Duodenal mucosa (tissue), 2 donors: ENCODE data around the gene MLLT6.

Experiments used
- H3K27ac ChIP-seq: one replicate; pipeline ENCODE4 v1.7.0; 2013; ENCODE audit warnings: low read depth, low read length
- H3K27me3 ChIP-seq, 2 donors: one replicate each; pipeline ENCODE4 v1.7.0; 2013; ENCODE audit warnings: low read length in 2 of 2, control low read depth in 1 of 2; ENCODE audit not compliant: insufficient read depth in 2 of 2, control insufficient read depth in 1 of 2
- H3K36me3 ChIP-seq, 2 donors: one replicate each; pipeline ENCODE4 v1.7.0; 2013; ENCODE audit warnings: low read length in 2 of 2, control low read depth in 1 of 2; ENCODE audit not compliant: insufficient read depth in 2 of 2, control insufficient read depth in 1 of 2
- H3K4me1 ChIP-seq, 2 donors: one replicate each; pipeline ENCODE4 v1.7.0; 2013; ENCODE audit warnings: low read length in 2 of 2, control low read depth in 1 of 2; ENCODE audit not compliant: insufficient read depth in 2 of 2, control insufficient read depth in 1 of 2
- H3K4me3 ChIP-seq, 2 donors: one replicate each; pipeline ENCODE4 v1.7.0; 2013; ENCODE audit warnings: low read length in 2 of 2, low read depth in 1 of 2
- H3K9ac ChIP-seq, 2 donors: one replicate each; pipeline ENCODE4 v1.7.0; 2013; ENCODE audit warnings: low read length in 2 of 2, low read depth in 1 of 2
- H3K9me3 ChIP-seq, 2 donors: one replicate each; pipeline ENCODE4 v1.7.0; 2013; ENCODE audit warnings: low read length in 2 of 2, control low read depth in 1 of 2; ENCODE audit not compliant: control insufficient read depth in 1 of 2

MLLT6 gene

DNA sequence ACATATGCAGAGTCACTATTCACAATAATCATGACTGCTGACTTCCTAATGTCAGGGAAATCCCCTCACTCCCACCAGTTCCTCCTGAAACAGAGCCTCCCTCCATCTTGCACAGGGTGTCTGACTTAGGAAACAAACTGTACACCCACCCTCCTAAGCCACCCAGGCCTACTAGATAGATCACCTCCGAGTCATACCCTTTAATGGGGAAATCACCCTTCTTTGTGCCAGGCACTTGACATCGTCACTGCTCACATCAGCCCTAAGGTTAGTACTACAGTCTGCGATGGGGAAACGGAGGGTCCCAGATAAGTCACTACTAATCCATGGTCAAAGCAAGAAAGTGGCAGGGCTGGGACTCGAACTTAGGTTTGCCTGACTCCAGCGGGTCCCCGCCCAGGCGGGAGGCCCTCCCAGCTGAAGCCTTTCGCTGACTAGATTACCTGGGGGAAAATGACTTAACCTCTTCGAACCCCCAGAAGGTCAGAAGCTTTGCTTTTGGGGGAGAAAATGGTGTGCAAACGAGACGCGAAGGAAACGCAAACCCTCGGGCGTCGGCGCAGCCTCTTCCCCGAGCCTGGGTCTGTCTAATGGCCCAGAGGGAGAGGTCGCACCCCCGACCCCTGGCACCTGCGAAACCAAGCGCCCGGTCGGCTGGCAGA is 3.4 kb upstream of the MLLT6 start:
- Histone ChIP-seq H3K4me3 (peak overlapping the region; percentile 70 to 82), H3K9me3 (no peaks in the 10 kb centered on the region), H3K9ac (peak overlapping the region; percentile 61 to 87), H3K27me3 (no peaks in the 10 kb centered on the region), H3K27ac (peak overlapping the region; percentile 74), H3K4me1 (peaks cover 14 to 26% of the 10 kb centered on the region in 2 donors), H3K36me3 (no peaks in the 10 kb centered on the region)

- Histone ChIP-seq H3K4me3 (peak overlapping the region; percentile 78 to 92), H3K36me3 (peaks cover 0 to 5% of the 10 kb centered on the region in 2 donors), H3K27me3 (no peaks in the 10 kb centered on the region), H3K4me1 (peaks cover 21 to 33% of the 10 kb centered on the region in 2 donors), H3K27ac (peak overlapping the region; percentile 95), H3K9me3 (no peaks in the 10 kb centered on the region), H3K9ac (peak overlapping the region; percentile 84 to 94)
Observed at GRCh38 chr17:38702166-38702915, 2.7 kb upstream of the MLLT6 start.

- Histone ChIP-seq H3K9me3 (no peaks in the 10 kb centered on the region), H3K36me3 (peaks cover 5 to 13% of the 10 kb centered on the region in 2 donors), H3K4me3 (peak overlapping the region; percentile 78 to 92), H3K9ac (peak overlapping the region; percentile 84 to 94), H3K27ac (peak overlapping the region; percentile 95), H3K27me3 (no peaks in the 10 kb centered on the region), H3K4me1 (peaks cover 24 to 41% of the 10 kb centered on the region in 2 donors)
Observed at GRCh38 chr17:38702916-38703741, 1.9 kb upstream of the MLLT6 start.

DNA sequence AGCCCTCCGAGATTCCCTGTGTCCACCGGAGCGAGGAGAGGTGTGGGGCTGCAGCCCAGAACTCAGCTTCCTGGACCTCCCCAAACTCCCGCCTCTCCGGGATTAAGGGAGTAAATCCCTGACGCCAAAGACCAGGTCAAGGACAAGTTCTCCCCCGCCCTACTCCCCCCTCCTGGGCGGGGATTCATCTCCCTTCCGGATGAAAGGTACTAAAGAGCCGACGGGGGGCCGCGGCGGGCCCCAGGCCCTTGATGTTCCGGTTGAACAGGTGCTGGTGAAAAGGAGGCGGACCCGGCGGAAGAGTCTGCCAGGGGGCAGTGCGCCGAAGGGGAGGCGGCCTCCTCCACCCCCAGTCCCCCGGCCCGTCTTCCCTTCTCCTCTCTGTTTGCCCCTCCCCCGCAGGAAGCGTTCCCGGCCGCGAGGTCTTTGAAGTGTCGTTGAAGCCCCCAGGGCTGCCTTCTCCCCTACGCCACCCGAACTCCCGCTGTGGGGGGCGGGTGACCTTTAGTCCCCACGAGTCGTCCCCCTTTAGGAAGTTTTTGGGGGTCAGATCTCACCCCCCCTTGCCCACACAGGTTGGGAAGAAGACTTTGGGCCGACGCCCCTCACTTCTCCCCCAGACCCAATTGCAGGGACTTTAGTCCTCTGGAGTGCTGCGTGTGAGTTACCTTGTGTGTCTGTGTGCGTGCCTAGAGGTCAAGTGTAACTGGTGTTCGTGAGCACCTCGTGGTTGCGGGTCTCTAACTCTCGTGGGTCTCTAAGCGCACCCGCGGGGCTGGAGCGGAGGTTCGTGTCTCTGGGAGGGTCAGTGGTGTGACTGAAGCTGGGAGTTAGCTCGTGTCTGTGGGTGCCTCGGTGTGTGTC is 1.1 kb upstream of the MLLT6 start:
- H3K27ac ChIP-seq: peak overlapping the region; percentile 95
- peaks cover 24 to 41% of the 10 kb centered on the region in 2 donors for H3K4me1 ChIP-seq
- peak overlapping the region; percentile 84 to 94 for H3K9ac ChIP-seq
- H3K9me3 ChIP-seq: no peaks in the 10 kb centered on the region
- H3K27me3 ChIP-seq: no peaks in the 10 kb centered on the region
- peaks cover 5 to 20% of the 10 kb centered on the region in 2 donors for H3K36me3 ChIP-seq
- H3K4me3 ChIP-seq: peak overlapping the region; percentile 78 to 92

- Histone ChIP-seq H3K36me3 (peaks cover 17 to 35% of the 10 kb centered on the region in 2 donors), H3K4me1 (peaks cover 31 to 46% of the 10 kb centered on the region in 2 donors), H3K4me3 (peak overlapping the region; percentile 70 to 89), H3K27me3 (no peaks in the 10 kb centered on the region), H3K9me3 (no peaks in the 10 kb centered on the region), H3K9ac (no peak overlapping the region), H3K27ac (peak overlapping the region; percentile 65)
Observed at GRCh38 chr17:38705523-38705802, 390 bp downstream of the MLLT6 start.

DNA sequence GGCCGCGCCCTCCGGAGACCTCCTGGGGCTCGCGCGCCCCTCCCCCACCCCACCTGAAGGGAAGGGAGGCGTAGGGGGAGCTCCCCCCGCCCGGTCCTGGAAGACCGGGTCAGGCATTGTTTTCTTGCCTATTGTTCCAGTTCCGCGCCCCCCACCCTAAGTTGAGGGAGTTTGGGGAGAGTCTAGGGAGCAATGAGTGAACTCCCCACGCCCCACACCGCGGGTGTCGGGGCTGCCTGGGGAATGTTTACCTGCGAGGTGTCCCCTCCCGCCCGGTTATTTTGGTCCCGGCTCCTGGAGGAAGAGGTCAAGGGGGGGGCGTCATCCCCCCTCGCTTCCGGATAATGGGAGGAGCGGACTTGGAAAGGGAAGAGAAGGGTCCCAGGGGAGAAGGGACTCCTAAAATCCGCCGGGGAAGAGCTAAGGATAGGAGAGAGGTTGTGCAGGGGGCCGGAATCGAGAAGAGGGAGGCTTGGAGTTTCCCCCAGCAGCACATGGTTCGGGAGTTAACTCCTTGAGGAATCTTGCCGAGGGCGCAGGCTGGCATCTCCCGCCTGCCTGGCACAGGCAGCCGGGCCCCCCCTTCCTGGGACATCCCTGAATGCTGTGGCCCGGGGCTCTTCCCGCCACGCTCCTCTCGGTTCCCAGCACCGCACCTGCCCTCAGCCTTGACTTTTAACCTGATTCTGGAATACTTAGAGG is 881 bp downstream of the MLLT6 start:
- Histone ChIP-seq H3K36me3 (peaks cover 20 to 38% of the 10 kb centered on the region in 2 donors), H3K9me3 (no peaks in the 10 kb centered on the region), H3K4me1 (peaks cover 30 to 45% of the 10 kb centered on the region in 2 donors), H3K4me3 (peak overlapping the region; percentile 70 to 89), H3K9ac (peak overlapping the region; percentile 43 to 61), H3K27me3 (no peaks in the 10 kb centered on the region), H3K27ac (peak overlapping the region; percentile 65)

DNA sequence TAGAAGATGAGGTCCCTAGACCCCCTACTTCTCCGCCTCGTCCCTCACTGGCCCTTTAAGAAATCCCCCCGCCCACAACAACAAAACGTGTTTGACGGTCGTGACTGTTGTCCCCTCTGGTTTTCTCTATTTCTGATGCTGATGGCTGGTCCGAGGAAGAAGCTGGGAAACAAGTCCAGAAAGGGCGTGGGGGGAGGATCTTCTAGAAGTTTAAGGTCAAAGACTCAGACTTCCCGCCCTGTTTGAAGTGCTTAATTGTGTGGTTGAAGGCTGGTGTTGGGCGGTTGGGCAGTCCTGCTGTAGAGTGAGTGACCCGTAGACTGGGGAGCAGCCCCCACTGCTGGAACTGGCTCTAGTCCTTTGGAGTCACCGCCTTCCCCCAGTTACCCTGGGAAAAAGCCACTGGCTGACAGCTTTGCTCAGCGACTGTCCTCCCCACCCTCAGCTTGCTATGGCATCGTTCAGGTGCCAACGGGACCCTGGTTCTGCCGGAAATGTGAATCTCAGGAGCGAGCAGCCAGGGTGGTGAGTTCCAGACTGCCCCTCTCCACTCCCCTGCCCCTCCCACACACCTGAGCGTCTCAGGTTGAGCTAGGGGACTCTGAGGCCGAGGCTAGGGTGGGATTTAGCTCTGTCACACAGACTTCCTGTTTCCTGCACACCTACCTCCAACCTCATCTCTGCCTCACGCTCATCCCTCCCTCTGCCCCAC is 1.6 kb downstream of the MLLT6 start:
- no peaks in the 10 kb centered on the region for H3K9me3 ChIP-seq
- H3K27me3 ChIP-seq: no peaks in the 10 kb centered on the region
- H3K9ac ChIP-seq: peak overlapping the region; percentile 43 to 61
- H3K36me3 ChIP-seq: peaks cover 20 to 45% of the 10 kb centered on the region in 2 donors
- peak overlapping the region; percentile 70 to 89 for H3K4me3 ChIP-seq
- peaks cover 23 to 38% of the 10 kb centered on the region in 2 donors for H3K4me1 ChIP-seq
- H3K27ac ChIP-seq: no peak overlapping the region

DNA sequence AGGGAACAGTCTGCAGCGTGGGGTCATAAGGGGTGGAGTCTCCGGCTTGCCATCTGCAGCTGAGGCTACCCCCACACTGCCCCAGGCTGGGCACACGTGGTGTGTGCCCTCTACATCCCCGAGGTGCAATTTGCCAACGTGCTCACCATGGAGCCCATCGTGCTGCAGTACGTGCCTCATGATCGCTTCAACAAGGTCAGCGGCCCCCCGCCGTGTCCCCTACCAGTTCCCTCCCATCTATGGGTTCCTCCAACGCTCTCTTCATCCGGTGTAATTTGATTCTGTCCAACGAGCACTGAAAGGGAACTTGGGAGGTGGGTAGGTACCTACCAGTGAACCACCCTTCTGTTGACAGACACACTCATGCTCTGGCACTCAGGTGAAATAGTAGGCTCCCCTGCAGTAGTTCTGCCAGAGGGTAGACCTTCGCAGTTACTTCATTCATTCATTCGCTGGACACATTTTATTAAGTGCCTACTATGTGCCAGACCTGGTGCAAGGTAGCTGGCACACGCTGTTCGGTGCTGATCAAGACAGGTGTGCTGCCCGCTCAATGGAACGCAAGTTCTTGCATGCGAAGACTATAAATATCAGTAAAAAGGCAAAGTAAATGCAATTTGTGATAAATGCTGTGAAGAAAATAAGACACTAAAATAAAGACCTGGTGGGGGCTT is 2.7 kb downstream of the MLLT6 start:
- H3K4me3 ChIP-seq: peak overlapping the region in 1 of 2 donors; percentile 70
- peak overlapping the region in 1 of 2 donors; percentile 12 for H3K9ac ChIP-seq

More for the DNA sequence above, 2.7 kb downstream of the MLLT6 start:
- Histone ChIP-seq H3K9me3 (no peaks in the 10 kb centered on the region), H3K27ac (no peak overlapping the region), H3K27me3 (no peaks in the 10 kb centered on the region), H3K4me1 (peaks cover 21 to 33% of the 10 kb centered on the region in 2 donors), H3K36me3 (peaks cover 25 to 57% of the 10 kb centered on the region in 2 donors)
